ENCODE results near the gene KIF3C.
"Not testable (repeated sequence)": the region's sequence is repeated elsewhere in the genome, so short reads cannot be mapped to it uniquely, and the experiment has no call there.

The KIF3C gene

DNA sequence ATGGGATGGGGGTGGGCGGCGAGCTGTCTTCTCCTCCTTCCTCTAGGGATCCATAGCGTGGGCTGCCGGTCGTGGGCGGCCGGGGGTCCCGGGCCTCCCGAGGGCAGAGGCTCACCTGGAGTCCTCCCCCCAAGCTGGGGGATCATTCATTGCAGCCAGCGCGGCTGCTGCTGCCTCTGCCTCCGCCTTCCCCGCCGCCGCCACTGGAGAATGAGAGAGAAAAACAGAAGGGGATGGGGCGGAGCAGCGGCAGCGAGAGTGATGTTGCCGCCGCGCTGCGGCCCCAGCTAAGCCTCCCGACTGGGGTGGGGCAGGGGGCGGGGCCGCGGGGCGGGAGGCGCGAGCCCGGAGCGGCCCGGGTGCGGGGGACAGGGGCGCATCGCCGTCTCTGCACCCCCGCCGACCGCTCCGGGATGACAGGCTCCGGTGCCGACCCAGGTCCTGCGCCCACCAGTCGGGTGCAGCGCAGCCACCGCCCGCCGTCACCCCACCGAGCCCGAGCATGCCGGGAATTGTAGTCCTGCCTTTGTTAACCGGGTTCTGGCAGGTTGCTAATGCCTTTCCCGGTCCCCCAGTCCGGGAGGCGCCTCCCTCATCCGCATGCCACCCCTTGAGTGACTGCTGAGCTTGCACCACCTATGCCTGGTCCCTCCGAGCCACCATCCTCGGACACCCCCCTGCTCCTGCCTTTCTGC is at the start of gene KIF3C:
KIF3C (minus strand) TSS at position 225 of the 695 bp plus-strand sequence. CDS start 580 bp downstream, outside the sequence.
- DNase-seq = peak; percentile 89

DNA sequence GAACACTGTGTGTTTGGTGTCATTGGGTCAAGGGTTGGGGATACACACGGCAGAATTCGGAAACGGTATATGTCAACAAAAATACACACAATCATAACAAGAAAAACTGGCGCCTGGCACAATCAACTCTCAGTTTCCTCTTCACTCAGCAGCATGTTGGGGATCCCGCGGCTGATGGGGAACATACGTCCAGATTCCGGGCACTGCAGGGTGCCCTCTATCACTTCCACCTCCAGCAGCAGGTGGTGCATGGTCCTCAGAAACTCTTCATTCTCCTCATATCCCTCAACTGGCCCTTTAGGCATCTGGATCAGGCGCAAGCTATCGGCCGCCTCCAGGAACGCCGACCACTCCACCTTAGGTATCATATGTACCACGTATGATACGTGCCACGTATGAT is 45.8 kb upstream of the KIF3C start:
- not testable (repeated sequence) for DNase-seq

DNA sequence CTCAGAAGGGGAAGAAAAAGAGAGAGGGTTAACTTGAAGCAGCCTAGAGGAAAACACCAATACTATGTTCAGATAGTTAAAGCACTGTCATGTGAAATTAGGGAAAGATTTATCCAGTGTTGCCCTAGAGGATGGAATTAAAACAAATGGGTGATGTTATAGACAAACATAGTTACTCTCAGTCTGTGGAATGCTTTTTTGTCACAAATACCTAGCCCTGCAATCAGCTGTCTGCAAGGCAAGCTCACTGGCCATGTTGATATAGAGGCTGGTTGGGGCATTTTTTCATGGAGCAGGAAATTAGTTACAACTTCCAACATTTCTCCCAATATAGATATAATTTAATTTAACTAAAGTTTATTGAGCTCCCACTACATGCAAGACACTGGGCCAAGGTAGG is 43.2 kb upstream of the KIF3C start:
- DNase-seq = no peak

GRCh38 chr2:26024260-26024659 is 42.0 kb upstream of the KIF3C start:
- DNase-seq = no peak

GRCh38 chr2:26020231-26020640 is 37.9 kb upstream of the KIF3C start:
- no peak for DNase-seq

GRCh38 chr2:26018184-26019055 is 36.1 kb upstream of the KIF3C start:
- peak; percentile 95 for DNase-seq

DNA sequence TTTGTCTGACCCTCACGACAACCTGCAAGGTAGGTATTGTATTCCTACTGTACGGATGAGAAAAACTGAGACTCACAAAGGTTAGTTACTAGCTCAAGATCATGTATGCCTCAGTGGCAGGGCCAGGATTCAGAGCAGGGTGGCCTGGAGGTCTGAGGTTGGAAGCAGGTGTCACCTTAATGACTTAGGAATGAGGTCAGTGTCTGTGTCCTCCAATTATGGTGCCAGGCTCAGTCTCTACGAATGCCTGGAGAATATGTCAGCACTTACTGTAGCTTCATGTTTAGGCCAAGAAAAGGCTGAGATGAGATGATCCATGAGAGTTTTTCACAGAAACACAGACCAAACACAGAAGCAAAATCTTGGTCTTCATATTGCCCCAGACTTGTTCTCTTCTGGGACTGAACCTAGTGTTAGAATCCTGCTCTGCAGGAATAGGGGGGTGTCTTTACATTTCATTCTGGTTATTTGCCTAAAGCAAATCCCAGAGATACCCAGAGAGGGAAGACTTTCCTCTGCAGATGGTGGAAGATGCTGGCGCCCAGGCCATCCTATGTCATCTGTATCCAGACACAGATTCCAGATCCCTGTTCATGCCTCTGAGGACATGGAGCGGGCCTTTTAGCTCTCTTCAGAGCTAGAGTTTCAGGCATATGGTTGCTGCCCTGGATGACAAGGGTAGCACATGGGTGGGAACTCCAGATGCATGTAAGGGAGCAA is 35.3 kb upstream of the KIF3C start:
- peak; percentile 75 for DNase-seq

GRCh38 chr2:26016706-26017045 is 34.4 kb upstream of the KIF3C start:
- not testable (repeated sequence) for DNase-seq

DNA sequence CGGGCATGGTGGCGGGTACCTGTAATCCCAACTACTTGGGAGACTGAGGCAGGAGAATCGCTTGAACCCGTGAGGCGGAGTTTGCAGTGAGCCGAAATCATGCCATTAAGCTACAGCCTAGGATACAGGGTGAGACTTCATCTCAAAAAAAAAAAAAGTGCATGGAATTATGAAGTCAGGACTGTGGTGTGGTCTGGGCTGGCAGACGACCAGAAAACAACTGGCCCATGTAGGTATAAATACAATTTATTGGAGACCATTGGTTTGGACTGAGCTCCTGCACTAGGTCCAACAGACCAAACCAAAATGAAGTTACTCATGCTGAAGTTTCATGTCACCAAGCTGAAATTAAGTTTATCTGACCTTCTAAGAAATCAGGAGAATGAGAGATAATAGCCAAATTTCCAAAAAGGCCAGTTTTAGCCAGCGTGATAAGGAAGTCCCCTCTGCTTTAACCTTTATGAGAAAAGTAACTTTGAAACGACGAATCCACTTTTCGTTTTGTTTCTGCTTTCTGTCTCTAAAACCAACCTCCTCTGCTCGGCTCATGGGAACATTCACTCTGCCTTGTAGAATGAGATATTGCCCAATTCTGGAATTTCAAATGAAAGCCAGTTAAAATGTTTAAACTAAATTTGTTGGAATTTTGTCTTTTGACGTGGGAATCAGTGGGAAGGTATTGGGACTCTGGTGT is 33.9 kb upstream of the KIF3C start:
- DNase-seq = no peak

- DNase-seq = no peak
Measured at GRCh38 chr2:26013668-26014067, 31.4 kb upstream of the KIF3C start.

- peak; percentile 92 for DNase-seq
Measured at GRCh38 chr2:26011990-26012856, 29.9 kb upstream of the KIF3C start.

DNA sequence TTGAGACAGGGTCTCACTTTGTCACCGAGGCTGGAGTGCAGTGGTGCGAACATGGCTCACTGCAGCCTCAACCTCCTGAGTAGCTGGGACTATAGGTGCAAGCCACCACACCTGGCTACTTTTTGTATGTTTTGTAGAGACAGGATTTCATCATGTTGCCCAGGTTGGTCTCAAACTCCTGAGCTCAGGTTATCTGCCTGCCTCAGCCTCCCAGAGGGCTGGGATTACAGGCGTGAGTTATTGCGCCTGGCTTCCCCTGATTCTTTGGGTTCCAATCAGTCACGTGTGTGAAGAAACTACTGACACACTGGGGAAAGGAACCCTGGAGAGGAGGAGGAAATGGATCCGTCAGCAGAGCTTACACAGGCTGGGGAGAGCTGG is 29.3 kb upstream of the KIF3C start:
- DNase-seq = no peak

DNA sequence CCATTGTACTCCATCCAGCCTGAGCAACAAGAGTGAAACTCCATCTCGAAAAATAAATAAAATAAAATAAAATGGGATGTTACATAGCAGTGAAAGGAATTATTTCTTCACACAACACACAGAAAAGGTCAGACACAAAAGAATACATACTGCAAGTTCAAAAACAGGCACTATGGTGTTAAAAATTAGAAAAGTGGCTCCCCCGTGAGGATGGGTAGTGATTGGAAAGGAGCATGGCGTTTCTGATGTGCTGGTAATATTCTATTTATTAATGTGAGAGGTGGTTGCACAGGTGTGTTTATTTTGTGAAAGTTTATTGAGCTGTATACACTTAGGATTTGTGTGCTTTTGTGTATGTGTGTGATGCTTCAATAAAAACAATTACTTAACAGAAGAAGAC is 28.6 kb upstream of the KIF3C start:
- no peak for DNase-seq

GRCh38 chr2:26009567-26009963 is 27.3 kb upstream of the KIF3C start:
- no peak for DNase-seq

DNA sequence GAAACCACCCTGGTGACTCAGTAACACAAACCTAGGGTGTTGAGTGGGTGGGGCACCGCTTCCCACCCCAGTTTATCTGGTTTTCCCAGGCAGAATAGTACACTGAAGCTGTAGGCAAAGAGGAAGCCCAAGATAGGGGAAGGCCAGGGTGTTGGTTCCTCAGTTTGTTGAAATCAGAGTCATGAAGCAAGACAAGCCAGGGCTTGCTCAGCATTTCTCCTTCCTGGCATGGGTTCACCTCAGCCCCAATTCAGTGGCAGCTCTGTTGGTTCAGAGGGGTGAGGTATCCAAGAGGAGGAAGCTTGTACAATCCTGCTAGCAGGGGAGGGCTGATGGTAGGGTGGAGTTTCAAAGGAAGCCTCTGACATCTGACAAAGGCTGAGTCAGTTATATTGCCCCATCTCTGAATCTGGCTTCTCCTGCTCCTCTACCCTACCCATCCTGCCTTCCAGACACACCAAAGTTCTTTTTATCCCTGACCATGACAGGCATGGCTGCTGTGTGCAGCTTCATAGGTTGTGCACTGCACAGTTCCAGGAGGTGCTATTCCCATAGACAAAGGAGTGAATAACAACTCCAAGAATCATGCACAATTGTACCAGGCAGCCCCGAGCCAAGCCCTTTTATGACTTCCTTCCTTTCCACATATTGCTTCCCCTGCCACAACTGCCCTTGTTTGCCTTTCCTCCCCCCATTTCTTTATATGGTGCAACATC is 26.7 kb upstream of the KIF3C start:
- DNase-seq = peak; percentile 65

GRCh38 chr2:26008095-26008494 is 25.8 kb upstream of the KIF3C start:
- DNase-seq = no peak

DNA sequence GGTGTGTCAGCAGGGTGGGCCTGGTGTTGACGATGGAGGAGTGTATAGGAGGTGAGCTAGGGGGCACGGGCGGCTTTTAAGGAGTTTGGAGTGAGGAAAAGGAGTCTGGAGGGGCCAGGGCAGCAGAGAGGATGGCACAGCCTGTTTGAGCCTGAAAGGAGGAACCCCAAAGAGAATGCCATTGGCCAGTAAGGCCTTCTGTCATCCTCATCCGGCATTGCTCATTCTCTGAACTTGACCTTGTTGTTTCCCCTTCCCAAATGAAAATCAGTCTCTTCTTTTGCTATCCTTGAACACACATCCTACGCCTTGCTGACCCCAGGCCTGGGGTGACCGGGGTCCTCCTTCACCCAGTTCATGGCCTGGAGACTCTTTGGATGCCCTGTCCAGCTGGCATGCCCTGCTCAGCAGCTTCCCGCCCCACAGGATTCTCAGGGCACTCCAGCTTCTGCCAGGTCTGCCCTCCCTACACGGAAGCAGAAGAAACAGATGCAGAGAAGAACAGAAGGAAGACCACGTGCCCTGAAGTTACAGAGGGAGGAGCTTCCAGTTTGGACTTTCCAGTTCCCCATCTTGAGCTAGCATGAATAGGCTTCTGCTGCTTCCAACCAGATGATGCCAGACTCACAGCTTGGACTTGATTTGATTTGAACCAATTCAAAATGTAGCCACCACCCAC is 20.5 kb upstream of the KIF3C start:
- no peak for DNase-seq

DNA sequence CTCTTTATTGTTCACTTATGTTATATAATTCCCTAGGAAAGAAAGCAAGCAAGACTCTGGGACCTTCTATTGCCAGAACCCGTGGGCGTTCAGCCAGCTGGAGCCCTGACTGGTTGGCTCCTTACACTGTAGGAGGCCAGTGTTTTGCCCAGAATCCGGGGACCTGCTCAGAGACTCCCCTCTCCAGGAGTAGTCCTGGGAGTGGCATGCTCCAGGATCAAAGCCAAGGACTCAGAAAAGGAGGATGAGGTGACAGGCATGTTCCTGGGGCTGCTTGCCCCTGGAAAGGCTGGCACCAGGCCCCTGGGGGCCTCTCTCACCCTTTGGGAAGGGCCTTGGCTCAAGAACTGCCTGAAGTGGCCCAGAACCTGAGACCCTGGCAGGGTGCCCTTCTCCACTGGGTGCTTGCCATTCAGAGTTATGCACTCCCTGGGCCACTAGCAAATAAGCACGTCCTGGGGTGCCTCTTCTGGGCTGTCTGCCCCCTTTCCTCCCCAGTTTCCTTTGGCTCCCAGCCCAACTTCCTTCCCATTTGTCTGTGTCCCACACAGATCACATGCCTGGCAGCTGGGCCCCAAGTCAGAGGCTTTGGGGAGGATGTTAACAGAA is 19.6 kb upstream of the KIF3C start:
- no peak for DNase-seq

DNA sequence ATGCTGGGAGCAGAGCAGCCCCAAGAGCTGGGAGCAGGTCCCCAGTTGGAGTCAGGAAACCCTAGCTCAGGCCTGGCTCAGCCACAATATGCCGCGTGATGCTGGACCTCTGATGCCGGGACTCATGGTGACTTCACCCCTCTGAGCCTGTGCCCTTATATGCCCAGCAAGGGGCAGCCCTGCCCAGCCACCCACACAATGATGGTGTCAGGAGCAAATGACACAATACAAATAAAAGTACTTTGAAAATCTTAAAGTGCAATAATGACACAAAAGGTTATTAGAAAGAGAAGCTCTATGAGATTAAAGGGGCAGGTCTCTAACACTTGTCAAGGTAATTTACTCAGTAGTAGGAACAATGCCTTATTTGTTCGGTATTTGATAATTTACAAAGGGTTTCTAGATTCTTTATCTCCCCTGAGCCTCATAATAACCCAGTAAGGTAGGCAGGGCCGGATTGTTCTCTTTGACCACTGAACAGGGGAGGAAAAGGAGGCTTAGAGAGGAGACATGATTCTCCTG is 18.3 kb upstream of the KIF3C start:
- DNase-seq = no peak

GRCh38 chr2:25999406-25999805 is 17.1 kb upstream of the KIF3C start:
- DNase-seq = not testable (repeated sequence)

All from islet precursor cell (in vitro differentiated cells).